Stromal cell of bone marrow (primary cell): ENCODE results near the gene CEP57.

ENCODE experiments used
- DNase-seq: peaks from one replicate; pipeline ENCODE4 v3.0.0-alpha.2; 2012; ENCODE audit warnings: low read depth

The CEP57 gene

GRCh38 chr11:95790123-95790932 lies at the start of gene CEP57:
CEP57 (plus strand) TSS chr11:95790498; CDS start chr11:95790699, 201 bp downstream.
- peak; percentile 98 for DNase-seq

GRCh38 chr11:95750101-95750500 lies 40.2 kb upstream of the CEP57 start:
- no peak for DNase-seq

DNA sequence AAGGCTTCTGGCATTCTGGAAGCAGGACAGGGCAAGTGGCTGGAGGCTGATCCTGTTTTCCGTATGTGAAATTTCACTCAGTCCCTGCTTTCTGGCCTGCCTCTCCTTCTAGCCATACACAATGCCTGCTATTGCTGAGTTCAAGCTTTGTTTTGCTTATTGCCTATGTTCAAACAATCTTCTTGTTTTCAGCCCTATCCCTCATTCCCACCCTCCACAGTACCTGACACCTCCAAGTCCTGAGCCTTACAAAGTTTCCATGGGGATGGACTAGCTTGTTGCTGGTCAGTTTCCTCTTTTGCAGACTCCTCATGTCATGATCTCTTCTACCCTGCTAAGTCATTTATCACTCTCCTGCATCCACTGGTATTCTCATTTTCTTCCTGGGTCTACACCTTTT lies 38.8 kb upstream of the CEP57 start:
- DNase-seq, result no peak

DNA sequence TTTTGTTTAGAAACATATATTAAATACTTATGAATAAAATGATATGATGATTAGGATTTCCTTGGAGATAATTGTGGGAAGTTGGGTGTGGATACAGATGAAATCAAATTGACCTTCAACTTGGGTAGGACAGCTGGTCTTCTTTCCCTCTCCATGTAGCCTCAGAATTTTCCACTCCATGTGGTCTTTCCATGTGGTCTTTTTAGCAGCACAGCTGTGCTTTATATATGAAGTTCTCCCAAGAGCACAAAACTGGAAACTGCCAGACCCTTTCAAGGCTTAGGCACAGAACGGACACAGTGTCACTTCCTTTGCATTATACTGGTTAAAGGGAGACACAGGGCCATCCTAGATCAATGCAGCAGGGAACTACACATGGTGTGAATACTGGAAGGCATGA lies 29.4 kb upstream of the CEP57 start:
- DNase-seq, result no peak

DNA sequence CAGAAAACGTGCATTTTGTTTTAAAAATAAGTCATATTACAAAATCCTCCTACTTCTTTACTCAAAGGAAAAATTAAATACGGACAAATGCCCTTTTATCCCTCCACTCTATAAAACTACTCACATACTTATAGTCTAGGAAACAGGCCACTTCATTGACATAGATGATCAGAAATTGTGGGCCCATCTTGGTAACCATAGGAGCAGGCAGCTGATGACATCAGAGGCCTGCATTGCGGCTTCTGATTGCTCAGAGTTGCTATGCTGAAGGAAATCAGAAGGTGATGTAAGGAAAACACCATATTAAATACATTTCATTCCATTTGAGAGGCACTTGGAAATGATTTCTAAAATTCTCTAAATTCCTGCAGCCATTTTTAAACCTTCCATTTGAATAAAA lies 27.8 kb upstream of the CEP57 start:
- no peak for DNase-seq

- DNase-seq, result peak; percentile 44
These were observed 25.9 kb upstream of the CEP57 start for GRCh38 chr11:95764267-95764898.

DNA sequence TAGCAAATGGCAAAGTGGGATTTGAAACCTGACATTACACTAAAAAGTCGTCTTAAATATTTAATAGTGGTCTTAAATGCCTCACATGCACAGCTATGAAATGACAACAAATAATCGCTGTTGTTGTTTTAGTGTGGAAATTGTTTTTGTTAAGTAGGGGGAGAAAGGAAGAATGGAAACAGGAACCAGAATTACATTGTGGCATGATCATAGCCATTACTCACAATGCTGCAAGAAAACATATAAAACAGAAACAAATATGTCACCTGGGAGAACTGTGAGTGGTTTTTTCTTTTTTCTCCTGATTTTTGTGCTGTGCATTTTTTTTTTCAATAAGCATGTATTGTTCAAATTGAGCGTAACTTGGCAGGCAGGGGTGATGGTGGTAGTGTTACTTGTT lies 23.6 kb upstream of the CEP57 start:
- DNase-seq, result no peak

GRCh38 chr11:95767498-95767897 lies 22.8 kb upstream of the CEP57 start:
- DNase-seq, result peak; percentile 52

DNA sequence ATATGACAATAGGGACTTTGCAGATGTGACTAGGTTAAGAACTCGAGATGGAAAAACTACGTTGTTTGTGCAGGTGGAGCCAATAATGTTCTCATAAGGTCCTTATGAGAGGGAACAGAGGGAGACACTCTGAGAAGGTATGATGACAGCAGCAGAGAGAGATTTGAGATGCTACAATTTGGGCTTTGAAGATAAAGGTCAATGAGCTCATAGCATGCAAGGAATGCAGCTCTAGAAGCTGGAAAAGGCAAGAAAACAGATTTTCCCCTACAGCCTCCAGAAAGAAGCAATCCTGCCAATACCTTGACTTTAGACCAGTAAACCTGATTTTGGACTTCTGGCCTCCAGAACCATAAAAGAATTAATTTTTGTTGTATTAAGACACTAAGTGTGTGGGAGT lies 21.8 kb upstream of the CEP57 start:
- DNase-seq, result no peak

GRCh38 chr11:95776859-95777258 lies 13.4 kb upstream of the CEP57 start:
- no peak for DNase-seq

- no peak for DNase-seq
These were observed 11.6 kb upstream of the CEP57 start for GRCh38 chr11:95778699-95779098.

- no peak for DNase-seq
These were observed 9.8 kb upstream of the CEP57 start for GRCh38 chr11:95780544-95780943.

DNA sequence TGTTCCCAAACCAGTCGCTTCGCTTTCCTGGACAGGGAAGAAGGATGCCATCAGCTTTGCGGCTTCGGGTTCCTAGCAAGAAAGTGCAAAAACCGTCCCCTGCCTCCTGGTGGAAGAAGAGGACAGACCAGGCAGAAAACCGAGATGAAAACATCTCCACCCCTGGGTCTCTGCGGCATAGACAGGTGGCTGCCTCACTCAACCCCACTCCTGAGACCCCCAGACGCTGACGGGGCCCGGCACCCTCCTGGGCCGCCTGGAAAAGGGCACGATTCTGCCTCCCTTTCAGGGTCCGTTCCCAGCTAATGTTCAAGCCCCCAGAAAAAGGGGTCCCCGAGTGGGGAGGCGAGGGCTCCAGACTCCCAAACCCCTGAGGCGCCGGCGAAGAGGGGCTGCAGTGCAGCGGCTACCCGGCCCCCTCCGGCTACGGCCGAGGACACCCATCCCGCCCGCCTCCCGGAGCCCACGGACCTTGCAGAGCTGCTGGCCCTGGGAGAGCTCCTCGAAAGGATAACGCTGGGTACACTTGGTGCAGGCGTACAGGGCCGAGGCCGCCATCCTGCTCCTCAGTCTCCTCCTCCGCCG lies 1.3 kb upstream of the CEP57 start:
- DNase-seq, result peak; percentile 19

DNA sequence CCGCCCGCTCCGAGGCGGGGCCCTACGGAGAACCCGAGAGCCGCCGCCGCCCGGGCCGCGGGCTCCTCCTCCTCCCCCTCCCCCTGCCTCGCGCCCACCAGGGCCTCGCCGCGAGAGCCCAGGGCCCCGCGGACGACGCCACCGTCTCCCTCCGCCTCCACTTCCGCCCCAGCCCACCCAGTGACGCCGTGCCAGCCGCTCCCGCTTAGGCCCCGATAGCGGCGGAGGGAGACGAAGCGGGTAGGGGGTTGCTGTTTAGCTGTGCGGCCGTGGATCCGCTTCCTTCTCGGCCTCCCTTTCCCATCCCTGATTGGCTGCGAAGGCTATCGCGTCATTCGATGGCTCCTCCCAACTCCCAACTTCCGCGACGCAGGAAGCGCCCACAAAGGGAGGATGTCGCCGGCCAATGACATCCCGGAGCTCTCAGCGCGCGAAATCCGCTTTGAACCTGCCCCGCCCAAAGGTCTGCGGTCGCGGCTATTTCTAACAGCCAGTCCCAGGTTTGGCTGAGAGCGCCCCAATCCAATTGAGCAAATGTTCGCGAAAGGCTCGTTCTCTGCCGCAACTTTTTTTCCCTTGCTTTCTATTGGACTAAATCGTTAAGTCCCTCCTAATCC lies 684 bp upstream of the CEP57 start, which contains the start of gene FAM76B:
TSS of gene FAM76B (minus strand) at position 277 of the 617 bp plus-strand sequence. CDS start 304 bp downstream, outside the sequence.
- DNase-seq, result peak; percentile 98

DNA sequence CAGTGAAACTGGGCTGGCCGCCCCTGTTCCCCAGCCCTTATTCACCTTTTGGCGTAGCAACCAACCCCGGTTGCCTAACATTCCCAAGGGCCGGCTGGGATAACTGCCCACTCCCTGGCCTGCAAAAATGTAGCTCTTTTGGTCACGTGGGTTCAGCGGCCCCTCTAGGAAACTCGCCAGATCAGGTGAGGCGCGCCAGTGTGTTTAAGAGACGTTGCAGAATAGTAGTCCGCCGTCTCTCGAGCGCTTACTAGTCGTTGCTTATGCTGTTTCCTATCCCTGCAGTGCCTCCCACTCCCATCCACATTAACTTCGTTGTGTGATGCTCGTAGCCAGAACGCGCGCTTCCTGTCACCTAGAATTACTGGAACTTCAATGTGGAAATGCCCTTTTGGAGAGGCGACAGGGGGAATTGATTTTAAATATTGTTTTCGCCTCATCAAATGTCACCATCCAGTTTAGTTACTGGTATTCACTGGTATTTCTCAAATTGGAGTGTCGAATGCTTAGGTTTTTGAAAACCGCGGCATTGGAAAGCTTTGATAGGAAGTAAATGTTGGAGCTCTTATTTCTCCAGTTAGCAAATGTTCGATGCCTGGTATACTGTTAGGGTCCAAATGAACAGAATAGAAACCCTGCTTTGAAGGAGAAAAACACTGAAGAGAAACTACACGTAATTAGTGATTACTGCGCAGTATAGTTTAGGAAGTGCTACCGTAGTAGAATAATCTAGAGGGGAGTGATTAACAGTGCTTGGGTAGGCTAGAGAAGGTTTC lies 823 bp downstream of the CEP57 start:
- DNase-seq, result peak; percentile 13

DNA sequence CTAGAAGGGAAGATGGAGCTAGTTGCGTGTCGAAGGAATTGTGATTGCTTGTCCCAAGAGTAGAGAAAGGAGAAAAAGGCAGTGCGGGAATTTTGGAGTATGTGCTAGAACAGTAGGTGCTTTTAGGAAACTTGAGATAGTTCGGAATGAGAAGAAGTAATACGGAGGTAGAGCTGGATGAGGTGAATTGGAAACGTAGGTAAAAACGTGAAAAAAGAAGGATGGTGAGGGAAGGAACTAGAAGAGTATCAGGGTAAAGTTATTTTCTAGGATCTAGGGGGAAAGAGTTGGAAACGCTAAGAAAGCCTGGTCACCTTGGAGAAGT lies 1.4 kb downstream of the CEP57 start:
- DNase-seq, result no peak

- DNase-seq, result no peak
These were observed 1.9 kb downstream of the CEP57 start for GRCh38 chr11:95792200-95792599.

DNA sequence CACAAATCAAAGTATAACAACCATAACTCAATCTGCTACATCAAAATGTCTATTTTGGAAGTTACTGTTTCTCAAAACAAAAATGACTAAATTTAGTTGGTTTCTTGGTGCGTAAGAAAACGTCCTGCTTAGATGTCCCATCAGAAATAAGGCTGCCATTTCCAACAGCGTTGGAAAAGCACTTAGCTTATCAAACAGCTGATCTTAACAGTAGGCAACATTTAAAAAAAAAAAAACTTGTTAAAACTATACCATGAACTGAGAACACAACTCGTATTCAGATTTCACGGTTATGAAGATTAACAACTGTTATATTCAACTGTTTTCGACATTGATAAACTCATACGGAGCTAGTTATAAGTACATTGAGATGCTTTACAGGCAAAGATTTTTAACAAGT lies 2.4 kb downstream of the CEP57 start:
- DNase-seq, result no peak

GRCh38 chr11:95793116-95793515 lies 2.8 kb downstream of the CEP57 start:
- DNase-seq, result no peak

- peak; percentile 10 for DNase-seq
These were observed 3.8 kb downstream of the CEP57 start for GRCh38 chr11:95794086-95794485.

GRCh38 chr11:95795627-95796295 lies 5.5 kb downstream of the CEP57 start:
- no peak for DNase-seq

DNA sequence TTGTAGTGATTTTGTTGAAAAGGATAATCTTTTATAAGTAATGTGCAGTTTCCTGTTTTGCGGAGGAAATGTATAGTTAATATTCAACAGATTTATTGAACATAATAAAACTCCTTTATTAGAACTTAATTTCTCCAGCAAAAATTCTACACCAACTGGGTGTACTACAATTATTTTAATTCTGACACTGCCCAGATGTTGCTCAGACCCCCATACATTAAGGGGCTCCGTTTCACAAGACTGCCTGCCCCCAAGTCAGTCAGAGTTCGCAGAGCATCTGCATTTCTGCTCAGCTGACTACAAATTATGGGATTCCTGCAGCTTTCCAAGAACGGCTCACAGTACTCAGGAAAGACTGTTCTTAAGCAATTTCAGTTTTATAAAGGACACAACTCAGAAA lies 6.2 kb downstream of the CEP57 start:
- DNase-seq, result no peak
